OCI-LY7 (cell line): ENCODE measurements around the gene CNGA2. TPM values are rescaled to one million over a fixed set of nuclear protein-coding genes. Genes with fewer than 3 reads are reported as not detected.

Experiments
- BruUV-seq: library from RNA; stranded (reverse); fragments of 400-500 nt; replicated peaks from 2 replicates; lab custom pipeline; 2021; lab: Mats Ljungman, UMichigan
- CTCF ChIA-PET: fragments of 300-600 bp; sonication (Branson Sonifier 250); formaldehyde crosslinking; loops from one replicate; lab custom pipeline; 2022; ENCODE audit warnings: antibody characterized with exemption; ENCODE audit not compliant: unreplicated experiment; lab: Charles Lee
- POLR2A ChIA-PET: fragments of 300-600 bp; sonication (Branson Sonifier 250); formaldehyde crosslinking; loops from one replicate; lab custom pipeline; 2022; ENCODE audit warnings: antibody characterized with exemption; lab: Charles Lee
- DNase-seq: peaks from one replicate; pipeline ENCODE4 v3.0.0-alpha.2; 2015; ENCODE audit warnings: low spot score
- H2AFZ ChIP-seq: fragments of 200-600 bp; sonication (generic), shearing (Covaris generic); 2 replicates; pipeline ENCODE4 v1.6.1; 2014; ENCODE audit warnings: mild to moderate bottlenecking, antibody characterized with exemption, low read length, moderate library complexity
- H3K27ac ChIP-seq: fragments of 200-600 bp; sonication (generic); 2 replicates; pipeline ENCODE4 v1.5.1; 2014; ENCODE audit warnings: mixed run types, low read depth, mild to moderate bottlenecking, moderate library complexity, low read length, inconsistent platforms; ENCODE audit not compliant: poor library complexity, severe bottlenecking
- H3K36me3 ChIP-seq: fragments of 200-600 bp; sonication (generic); 2 replicates; pipeline ENCODE4 v1.6.1; 2014; ENCODE audit warnings: mild to moderate bottlenecking, antibody characterized with exemption, low read length, moderate library complexity, mixed read lengths; ENCODE audit not compliant: insufficient read depth
- H3K4me1 ChIP-seq: fragments of 200-600 bp; sonication (generic); 2 replicates; pipeline ENCODE4 v1.5.1; 2014; ENCODE audit warnings: mild to moderate bottlenecking, low read length; ENCODE audit not compliant: insufficient read depth, poor library complexity, severe bottlenecking
- H3K4me2 ChIP-seq: fragments of 200-600 bp; sonication (generic); 2 replicates; pipeline ENCODE4 v1.6.1; 2014; ENCODE audit warnings: mild to moderate bottlenecking, low read length
- H3K4me3 ChIP-seq: fragments of 200-600 bp; sonication (generic); 2 replicates; pipeline ENCODE4 v1.5.1; 2014; ENCODE audit warnings: mild to moderate bottlenecking, low read depth, low read length; ENCODE audit not compliant: poor library complexity, severe bottlenecking
- H3K79me2 ChIP-seq: fragments of 200-600 bp; sonication (generic); 2 replicates; pipeline ENCODE4 v1.6.1; 2016; ENCODE audit warnings: low read depth, mild to moderate bottlenecking, low read length, moderate library complexity, mixed read lengths; ENCODE audit not compliant: insufficient read depth
- H3K9me2 ChIP-seq: fragments of 200-600 bp; sonication (generic); 2 replicates; pipeline ENCODE4 v1.6.1; 2016; ENCODE audit warnings: mild to moderate bottlenecking, low read length, mixed read lengths; ENCODE audit not compliant: insufficient read depth
- H3K9me3 ChIP-seq: fragments of 200-600 bp; sonication (generic); 2 replicates; pipeline ENCODE4 v1.6.1; 2014; ENCODE audit warnings: mild to moderate bottlenecking, mixed run types, low read length, mixed read lengths
- H4K20me1 ChIP-seq: fragments of 200-600 bp; sonication (generic); 2 replicates; pipeline ENCODE4 v1.6.1; 2014; ENCODE audit warnings: mild to moderate bottlenecking, antibody characterized with exemption, low read length, moderate library complexity, mixed read lengths; ENCODE audit not compliant: insufficient read depth
- EZH2phosphoT487 ChIP-seq: fragments of 200-600 bp; sonication (generic); IDR thresholded peaks from 2 replicates; pipeline ENCODE4 v1.6.1; 2018; ENCODE audit warnings: low read depth, borderline replicate concordance, mild to moderate bottlenecking, mixed run types, antibody characterized with exemption, low read length, moderate library complexity, mixed read lengths
- intact Hi-C: fragments of 100-400 bp; cut with micrococcal nuclease; formaldehyde crosslinking; loops from one replicate; pipeline ENCODE4 v1.10.0; 2022; ENCODE audit not compliant: unreplicated experiment
- total RNA-seq, 2 experiments: library from RNA; depleted of rRNA in 1 of 2; stranded (reverse); fragments of >200 nt in 1 of 2; shearing (Covaris generic) in 1 of 2; gene quantifications; 2 replicates each; pipeline ENCODE4 v1.2.3, GENCODE V29; 2014 to 2022
- TF ChIP-seq, protein P1 (sequence below): fragments of 200-600 bp; sonication (generic); conservative IDR thresholded peaks from 2 replicates; pipeline ENCODE4 v1.5.1; 2014; ENCODE audit warnings: mild to moderate bottlenecking, antibody characterized with exemption, low read length, moderate library complexity, mixed read lengths

Gene CNGA2
- total RNA-seq, 2 experiments from 2014 or later: not detected

- H3K9me3 ChIP-seq: no peaks in the 10 kb centered on the region
- intact Hi-C loops: loop anchor here (5.0 kb wide), 1 partner anchor 878 kb away; no protein-coding TSS in a partner anchor
- no peaks in the 10 kb centered on the region for H3K4me1 ChIP-seq
- ChIA-PET CTCF (no interaction called here), POLR2A (no interaction called here)
- DNase-seq: no peak
- H3K4me2 ChIP-seq: no peak overlapping the region
- H2AFZ ChIP-seq: no peak overlapping the region
- H3K9me2 ChIP-seq: no peaks in the 10 kb centered on the region
- no peaks in the 10 kb centered on the region for H3K36me3 ChIP-seq
- BruUV-seq: no TSS peak
- H4K20me1 ChIP-seq: no peaks in the 10 kb centered on the region
- no peak for TF ChIP-seq EZH2phosphoT487
- TF ChIP-seq, protein P1, sequence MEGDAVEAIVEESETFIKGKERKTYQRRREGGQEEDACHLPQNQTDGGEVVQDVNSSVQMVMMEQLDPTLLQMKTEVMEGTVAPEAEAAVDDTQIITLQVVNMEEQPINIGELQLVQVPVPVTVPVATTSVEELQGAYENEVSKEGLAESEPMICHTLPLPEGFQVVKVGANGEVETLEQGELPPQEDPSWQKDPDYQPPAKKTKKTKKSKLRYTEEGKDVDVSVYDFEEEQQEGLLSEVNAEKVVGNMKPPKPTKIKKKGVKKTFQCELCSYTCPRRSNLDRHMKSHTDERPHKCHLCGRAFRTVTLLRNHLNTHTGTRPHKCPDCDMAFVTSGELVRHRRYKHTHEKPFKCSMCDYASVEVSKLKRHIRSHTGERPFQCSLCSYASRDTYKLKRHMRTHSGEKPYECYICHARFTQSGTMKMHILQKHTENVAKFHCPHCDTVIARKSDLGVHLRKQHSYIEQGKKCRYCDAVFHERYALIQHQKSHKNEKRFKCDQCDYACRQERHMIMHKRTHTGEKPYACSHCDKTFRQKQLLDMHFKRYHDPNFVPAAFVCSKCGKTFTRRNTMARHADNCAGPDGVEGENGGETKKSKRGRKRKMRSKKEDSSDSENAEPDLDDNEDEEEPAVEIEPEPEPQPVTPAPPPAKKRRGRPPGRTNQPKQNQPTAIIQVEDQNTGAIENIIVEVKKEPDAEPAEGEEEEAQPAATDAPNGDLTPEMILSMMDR: no peak
- no peak overlapping the region for H3K27ac ChIP-seq
- H3K79me2 ChIP-seq: no peaks in the 10 kb centered on the region
- H3K4me3 ChIP-seq: no peak overlapping the region
Observed at GRCh38 chrX:151754047-151754429, 19.5 kb downstream of the CNGA2 start.

GRCh38 chrX:151754641-151755215, 20.2 kb downstream of the CNGA2 start:
- no peak overlapping the region for H3K4me2 ChIP-seq
- DNase-seq: no peak
- no peak overlapping the region for H3K27ac ChIP-seq
- ChIA-PET POLR2A (no interaction called here), CTCF (no interaction called here)
- intact Hi-C loops: loop anchor here (5.0 kb wide), 1 partner anchor 878 kb away; no protein-coding TSS in a partner anchor
- no peaks in the 10 kb centered on the region for H4K20me1 ChIP-seq
- H3K4me1 ChIP-seq: no peaks in the 10 kb centered on the region
- no peaks in the 10 kb centered on the region for H3K9me3 ChIP-seq
- no TSS peak for BruUV-seq
- no peaks in the 10 kb centered on the region for H3K9me2 ChIP-seq
- no peak overlapping the region for H2AFZ ChIP-seq
- no peak overlapping the region for H3K4me3 ChIP-seq
- H3K36me3 ChIP-seq: no peaks in the 10 kb centered on the region
- H3K79me2 ChIP-seq: no peaks in the 10 kb centered on the region
- TF ChIP-seq, protein P1: no peak
- TF ChIP-seq EZH2phosphoT487: no peak

DNA sequence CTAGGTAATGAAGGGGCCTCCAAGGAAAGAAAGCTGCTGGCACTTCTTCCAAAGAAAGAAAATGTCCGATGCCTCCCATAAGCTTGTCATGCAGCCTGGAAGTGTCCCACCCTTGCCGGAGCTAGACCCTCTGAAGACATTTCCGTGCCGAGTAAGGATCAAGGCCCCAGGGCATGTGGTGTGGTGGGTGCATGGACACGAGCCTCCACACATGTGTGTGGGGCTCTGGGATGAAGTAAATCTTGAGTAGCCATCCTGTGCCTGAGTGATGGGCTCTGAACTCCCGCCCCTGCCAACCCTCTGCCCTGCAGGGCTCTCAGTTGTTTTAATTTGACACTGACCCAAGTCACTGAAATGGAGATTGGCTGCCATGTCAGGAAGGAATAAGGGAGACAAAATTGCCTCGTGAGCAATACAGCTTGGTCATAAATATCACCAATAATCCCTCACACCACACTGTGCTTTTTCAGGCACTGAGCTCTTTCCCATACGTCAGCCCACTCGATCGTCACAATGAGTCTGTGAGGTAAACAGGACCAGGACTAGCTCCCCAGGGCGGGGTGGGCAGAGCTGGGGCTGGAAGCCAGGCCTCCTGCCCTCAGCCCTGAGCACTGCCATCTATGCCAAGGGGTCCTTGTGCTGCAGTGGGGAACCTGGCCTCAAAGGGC, 24.6 kb downstream of the CNGA2 start:
- TF ChIP-seq, protein P1: no peak
- no peak for TF ChIP-seq EZH2phosphoT487

More for the DNA sequence above, 24.6 kb downstream of the CNGA2 start:
- no peak overlapping the region for H2AFZ ChIP-seq
- H3K4me1 ChIP-seq: no peaks in the 10 kb centered on the region
- H3K9me2 ChIP-seq: no peaks in the 10 kb centered on the region
- no peak overlapping the region for H3K4me3 ChIP-seq
- H3K9me3 ChIP-seq: no peaks in the 10 kb centered on the region
- H4K20me1 ChIP-seq: no peaks in the 10 kb centered on the region
- no peak overlapping the region for H3K27ac ChIP-seq
- intact Hi-C loops: no loop called here
- no peaks in the 10 kb centered on the region for H3K79me2 ChIP-seq
- POLR2A ChIA-PET: no interaction called here
- no TSS peak for BruUV-seq
- CTCF ChIA-PET: no interaction called here
- DNase-seq: no peak
- no peak overlapping the region for H3K4me2 ChIP-seq
- H3K36me3 ChIP-seq: no peaks in the 10 kb centered on the region
